GM19324 (cell line): Measurements from ENCODE around the gene KRAS.

Source experiments
- ATAC-seq: cut with Tn5 transposase; IDR thresholded peaks from one replicate; pipeline ENCODE4 v1.9.1; 2021; ENCODE audit warnings: mild to moderate bottlenecking, moderate library complexity; ENCODE audit not compliant: unreplicated experiment, low FRiP score

Gene KRAS

DNA sequence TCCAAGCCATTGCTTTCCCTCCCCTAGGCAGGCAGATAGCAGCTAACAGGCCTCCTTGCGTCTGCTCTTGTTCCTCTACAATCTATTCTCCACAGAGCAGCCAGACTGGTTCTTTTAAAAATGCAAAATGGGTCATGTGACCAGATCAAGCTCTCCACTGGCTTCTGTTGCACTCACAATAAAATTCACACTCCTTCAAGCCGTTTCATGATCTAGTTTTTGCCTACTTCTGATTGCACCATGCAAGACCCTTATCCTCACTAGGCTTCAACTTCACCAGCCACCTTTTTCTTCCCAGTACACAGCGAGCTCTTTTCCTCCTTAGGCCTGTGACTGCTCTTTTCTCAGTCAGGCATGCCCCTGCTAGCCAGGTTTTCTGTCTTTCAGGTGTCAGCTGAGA, 6.1 kb upstream of the KRAS start:
- ATAC-seq, result no peak

- no peak for ATAC-seq
Measured at GRCh38 chr12:25256005-25256404, 5.3 kb upstream of the KRAS start.

- no peak for ATAC-seq
Measured at GRCh38 chr12:25254271-25254880, 3.6 kb upstream of the KRAS start.

DNA sequence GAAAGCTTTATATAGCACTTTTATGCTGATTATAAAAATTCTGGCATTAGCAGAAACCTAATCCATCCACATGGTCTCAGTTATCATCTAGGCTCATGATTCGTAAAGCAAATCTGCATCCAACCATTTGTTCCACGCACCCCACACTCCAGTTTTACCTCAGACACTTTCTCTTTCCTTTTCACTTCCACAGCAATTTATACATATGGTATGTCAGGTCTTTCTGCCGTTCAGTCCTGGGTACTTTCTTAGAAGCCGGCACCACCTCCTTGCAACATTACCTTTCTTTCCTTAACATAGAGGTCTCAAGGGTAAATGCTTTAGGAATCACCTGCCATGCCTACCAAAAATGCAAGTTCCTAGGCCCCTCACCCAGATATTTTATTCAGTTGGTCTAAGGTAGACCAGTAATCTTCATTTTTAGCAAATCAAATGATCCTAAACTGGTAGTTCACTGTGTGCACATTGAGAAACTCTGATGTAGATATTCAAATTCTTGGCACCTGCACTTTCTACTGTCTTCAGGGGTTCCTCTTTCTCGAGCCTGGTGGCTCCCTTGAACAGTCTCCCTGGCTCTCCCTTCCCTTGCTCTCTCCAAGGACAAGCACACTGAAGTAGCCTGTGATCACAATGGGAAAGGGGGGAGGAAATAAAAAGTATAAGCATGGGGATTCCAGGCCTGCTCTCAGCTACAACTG, 2.8 kb upstream of the KRAS start:
- ATAC-seq, result no peak

DNA sequence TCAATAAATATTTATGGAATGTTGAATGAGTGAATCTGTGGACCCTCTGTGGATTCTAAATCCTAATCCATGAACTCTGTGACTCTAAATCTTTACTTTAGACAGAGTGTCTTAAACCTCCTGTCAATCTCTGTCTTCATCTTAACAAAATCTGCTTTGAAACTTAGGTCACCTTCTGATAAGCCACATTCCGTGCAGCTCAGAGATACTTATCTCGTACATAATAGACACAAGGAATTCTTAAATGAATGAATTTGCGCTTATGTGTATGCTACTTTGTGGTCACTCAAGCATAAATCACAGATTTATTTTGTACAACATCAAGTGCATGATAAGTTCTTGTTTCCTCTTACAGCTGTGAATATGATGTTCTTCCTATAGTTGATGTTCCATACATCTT, 2.2 kb upstream of the KRAS start:
- ATAC-seq, result no peak

DNA sequence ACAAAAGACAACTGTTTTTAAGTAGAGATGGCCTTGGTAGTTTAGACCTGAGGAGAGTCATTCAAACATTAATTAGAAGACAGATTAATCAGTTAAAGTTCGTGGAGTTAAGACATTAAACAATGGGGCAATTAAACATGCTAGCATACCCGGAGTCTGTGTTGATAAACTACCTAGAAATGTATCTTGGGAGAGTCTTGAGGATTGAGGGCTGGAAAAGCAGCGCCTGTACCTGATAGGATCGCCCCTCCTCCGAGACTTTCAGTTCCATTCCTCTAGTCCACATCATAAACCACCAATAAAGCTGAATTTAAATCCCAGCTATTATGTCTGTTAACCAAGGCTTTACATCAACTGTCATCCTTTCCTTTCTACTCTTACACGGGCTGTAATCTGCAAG, 1.0 kb upstream of the KRAS start:
- no peak for ATAC-seq

DNA sequence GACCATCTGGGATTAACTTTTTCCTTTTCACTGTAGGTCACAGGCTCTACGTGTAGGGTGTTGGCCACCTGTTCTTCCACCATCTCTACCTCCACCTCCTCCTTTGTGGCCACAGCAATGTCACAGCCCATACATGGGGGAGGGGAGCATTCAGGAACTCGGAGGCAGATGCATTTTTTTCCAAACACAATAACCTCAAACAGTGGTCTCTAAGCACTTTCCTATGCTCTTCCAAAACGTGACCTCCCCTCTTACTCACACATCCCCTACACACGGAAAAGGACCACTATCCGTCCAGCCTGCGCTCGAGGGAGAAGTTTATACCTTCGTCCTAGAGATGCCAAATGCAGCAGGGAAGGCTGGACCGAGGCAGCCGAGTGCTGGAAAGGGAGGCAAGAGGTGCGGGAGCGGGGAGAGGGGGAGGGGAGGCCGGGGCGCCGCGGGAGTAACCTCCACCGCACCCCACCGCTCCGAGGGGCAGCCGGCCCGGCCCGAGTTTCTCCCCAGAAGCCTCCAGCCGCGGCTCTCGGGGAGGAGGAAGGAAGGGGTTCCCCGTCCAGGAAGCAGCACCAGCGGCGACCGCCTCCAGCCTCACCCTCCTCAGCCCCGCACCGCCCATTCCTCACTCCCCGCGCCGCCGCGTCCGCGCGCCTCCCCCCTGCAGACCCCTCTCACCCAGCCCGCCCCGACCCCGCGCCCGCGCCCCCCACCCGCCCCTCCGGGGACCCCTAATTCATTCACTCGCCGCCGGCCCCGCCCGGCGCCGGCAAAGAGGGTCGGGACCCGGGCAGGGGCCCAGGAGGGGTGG, 594 bp downstream of the KRAS start:
- peak; percentile 23 for ATAC-seq

- ATAC-seq, result no peak
Measured at GRCh38 chr12:25248732-25249131, 2.0 kb downstream of the KRAS start.

GRCh38 chr12:25248137-25248536, 2.6 kb downstream of the KRAS start:
- no peak for ATAC-seq

- ATAC-seq, result no peak
Measured at GRCh38 chr12:25245491-25245890, 5.2 kb downstream of the KRAS start.

- no peak for ATAC-seq
Measured at GRCh38 chr12:25243680-25243990, 7.1 kb downstream of the KRAS start.

DNA sequence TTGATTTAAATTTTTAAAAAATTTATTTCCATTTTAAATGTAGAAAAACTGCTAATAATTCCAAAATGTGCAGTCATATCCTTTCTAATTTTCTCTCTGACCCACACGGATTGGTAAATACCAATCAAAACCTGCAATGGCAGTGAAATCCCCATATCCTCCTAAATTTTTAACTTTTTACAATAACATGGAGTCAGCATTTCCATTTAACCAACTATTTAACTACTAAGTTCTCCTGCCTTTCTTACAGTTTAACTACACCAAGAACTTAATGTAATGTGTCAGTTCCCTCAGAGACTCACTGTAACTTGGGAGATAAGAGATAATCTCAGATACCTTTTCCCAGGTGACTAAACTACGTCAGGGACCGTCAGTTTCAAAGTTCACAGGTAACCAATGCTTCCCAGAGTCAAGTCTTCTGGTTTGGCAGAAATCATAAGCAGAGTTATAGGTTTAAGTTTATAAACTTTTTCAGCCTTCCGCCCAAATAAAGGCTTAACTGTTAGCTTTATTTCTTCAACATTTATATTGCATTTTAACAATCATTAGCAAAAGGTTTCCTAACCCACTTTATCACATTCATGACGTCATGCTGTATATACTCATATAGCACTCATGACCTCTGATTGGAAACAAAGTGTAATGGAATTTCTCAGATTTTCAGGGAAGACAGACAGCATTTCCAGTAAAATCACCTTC, 7.6 kb downstream of the KRAS start:
- ATAC-seq, result no peak

DNA sequence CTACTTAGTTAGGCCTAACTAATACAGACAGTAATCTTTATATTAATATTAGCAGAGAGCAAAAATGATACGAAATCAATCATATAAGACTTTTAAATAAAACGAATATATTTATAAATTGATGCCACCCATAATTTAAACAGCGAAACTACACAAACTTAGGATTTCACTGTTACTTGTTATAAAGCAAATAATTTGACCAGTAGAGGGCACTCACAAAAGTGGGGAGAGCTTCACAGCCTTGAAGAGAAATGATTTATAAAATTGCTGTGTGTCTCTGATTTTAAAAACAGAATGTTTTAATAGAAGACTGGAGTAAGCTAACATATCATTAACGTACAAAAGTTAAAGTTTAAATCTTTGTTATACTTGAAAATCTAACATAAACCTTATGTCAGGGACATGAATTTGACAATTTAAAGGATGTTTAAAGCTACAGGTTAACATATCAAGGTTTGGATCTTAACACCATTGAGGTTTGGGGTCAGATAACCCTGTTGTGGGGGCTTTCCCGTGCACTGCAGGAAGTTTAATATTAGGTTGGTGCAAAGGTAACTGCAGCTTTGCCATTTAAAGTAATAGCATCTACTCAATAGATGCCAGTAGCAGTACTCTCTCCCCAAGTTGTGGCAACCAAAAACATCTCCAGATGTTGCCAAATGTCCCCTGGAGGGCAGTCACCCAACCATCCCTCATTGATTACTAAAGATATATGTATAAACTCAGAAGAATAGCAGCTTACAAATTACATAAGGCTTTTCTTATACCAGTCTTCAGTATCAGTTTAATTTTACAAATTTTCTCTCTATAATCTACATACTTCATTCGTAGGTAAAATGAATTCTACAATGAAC, 9.3 kb downstream of the KRAS start:
- no peak for ATAC-seq

GRCh38 chr12:25236626-25237025, 14.1 kb downstream of the KRAS start:
- ATAC-seq, result no peak

DNA sequence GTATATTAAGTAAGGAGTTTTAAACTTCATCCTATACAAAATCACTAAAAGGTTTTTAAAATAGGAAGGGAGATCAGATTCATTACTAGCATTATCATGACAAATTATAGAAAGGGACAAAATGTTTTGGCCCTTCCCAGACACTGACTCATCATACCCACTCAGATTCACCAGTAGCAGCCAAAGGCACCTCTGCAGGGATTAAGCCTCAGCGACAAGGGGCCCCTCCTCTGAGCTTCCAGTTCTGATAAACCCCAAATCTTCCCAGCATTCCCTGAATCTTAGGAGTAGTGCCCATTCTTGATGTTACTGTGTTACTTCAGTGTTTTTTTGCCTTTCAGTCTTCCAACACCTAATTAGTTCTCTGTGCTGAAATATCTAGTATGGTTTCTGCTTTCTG, 14.5 kb downstream of the KRAS start:
- no peak for ATAC-seq

- ATAC-seq, result no peak
Measured at GRCh38 chr12:25213338-25213737, 37.4 kb downstream of the KRAS start.

DNA sequence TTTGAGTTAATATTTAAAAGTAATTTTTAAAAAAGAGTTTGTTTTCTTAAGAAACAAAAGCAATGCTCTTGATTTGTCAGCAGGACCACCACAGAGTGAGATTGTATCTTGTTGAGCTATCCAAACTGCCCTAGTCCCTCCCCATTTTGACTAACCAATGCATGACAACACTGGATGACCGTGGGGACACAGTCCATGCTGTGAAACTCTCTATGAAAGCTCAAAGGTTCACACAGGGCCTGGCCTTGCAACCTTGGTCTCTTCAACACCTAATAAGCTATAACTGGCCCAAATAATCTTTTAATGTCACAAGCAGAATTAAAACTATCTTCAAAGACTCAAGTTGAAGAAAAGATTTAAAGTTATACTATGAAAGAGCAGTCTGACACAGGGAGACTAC, 42.2 kb downstream of the KRAS start:
- no peak for ATAC-seq

- no peak for ATAC-seq
Measured at GRCh38 chr12:25207846-25208245, 42.9 kb downstream of the KRAS start.

GRCh38 chr12:25207411-25207810, 43.3 kb downstream of the KRAS start:
- no peak for ATAC-seq

GRCh38 chr12:25202137-25202536, 48.6 kb downstream of the KRAS start:
- ATAC-seq, result no peak
